IMR-90 (cell line): ENCODE data around the gene SCGB2A2. TPM values are rescaled to one million over a fixed set of nuclear protein-coding genes. Genes with fewer than 3 reads are reported as not detected.

Source experiments
- ATAC-seq: fragments of 200-7000 bp; cut with Tn5 transposase; 2 replicates; pipeline ENCODE4 v1.9.1; 2020; ENCODE audit warnings: low read depth, mild to moderate bottlenecking, moderate library complexity
- BruUV-seq: library from RNA; stranded (reverse); fragments of 400-500 nt; replicated peaks from 2 replicates; lab custom pipeline; 2021; lab: Mats Ljungman, UMichigan
- CTCF ChIA-PET: fragments of 300-600 bp; formaldehyde crosslinking; extraction: SDS; loops from one replicate; lab custom pipeline; 2021; ENCODE audit warnings: antibody characterized with exemption; lab: Yijun Ruan, JAX
- POLR2A ChIA-PET: fragments of 300-600 bp; sonication (Branson Sonifier 250); formaldehyde crosslinking; loops from one replicate; lab custom pipeline; 2022; ENCODE audit warnings: antibody characterized with exemption; ENCODE audit not compliant: unreplicated experiment; lab: Charles Lee
- DNase-seq: peaks from one replicate; pipeline ENCODE4 v3.0.0; 2013
- H2AFZ ChIP-seq: replicated peaks from 2 replicates; pipeline ENCODE3; 2013; ENCODE audit warnings: low read length, mild to moderate bottlenecking; ENCODE audit not compliant: poor library complexity
- H2AK5ac ChIP-seq: 2 replicates; pipeline ENCODE4 v1.6.1; 2013; ENCODE audit warnings: low read depth, low read length, inconsistent platforms
- H2AK9ac ChIP-seq: replicated peaks from 2 replicates; pipeline ENCODE3; 2013; ENCODE audit warnings: mild to moderate bottlenecking, low read depth, low read length, moderate library complexity; ENCODE audit not compliant: poor library complexity
- H2BK120ac ChIP-seq: 2 replicates; pipeline ENCODE4 v1.6.1; 2013; ENCODE audit warnings: low read depth, low read length, inconsistent platforms
- H2BK15ac ChIP-seq: 3 replicates; pipeline ENCODE4 v1.6.1; 2013; ENCODE audit warnings: low read depth, low read length, inconsistent platforms
- H2BK20ac ChIP-seq: 2 replicates; pipeline ENCODE4 v1.6.1; 2013; ENCODE audit warnings: low read depth, mild to moderate bottlenecking, inconsistent platforms, low read length, moderate library complexity
- H2BK5ac ChIP-seq: 2 replicates; pipeline ENCODE4 v1.6.1; 2013; ENCODE audit warnings: mild to moderate bottlenecking, low read depth, low read length, inconsistent platforms; ENCODE audit not compliant: poor library complexity, severe bottlenecking
- H3K14ac ChIP-seq: replicated peaks from 2 replicates; pipeline ENCODE4 v1.6.1; 2013; ENCODE audit warnings: low read depth, low read length, inconsistent platforms
- H3K18ac ChIP-seq: 2 replicates; pipeline ENCODE4 v1.6.1; 2013; ENCODE audit warnings: low read depth, low read length, control low read depth
- H3K23ac ChIP-seq: 2 replicates; pipeline ENCODE4 v1.6.1; 2013; ENCODE audit warnings: low read depth, low read length, inconsistent platforms
- H3K27ac ChIP-seq: 2 replicates; pipeline ENCODE4 v1.5.1; 2013; ENCODE audit warnings: mild to moderate bottlenecking, control low read depth, low read length; ENCODE audit not compliant: insufficient read depth
- H3K27me3 ChIP-seq: 2 replicates; pipeline ENCODE4 v1.6.1; 2013; ENCODE audit warnings: low read length; ENCODE audit not compliant: control insufficient read depth, insufficient read depth
- H3K36me3 ChIP-seq: 2 replicates; pipeline ENCODE4 v1.6.1; 2013; ENCODE audit warnings: low read length, mixed read lengths; ENCODE audit not compliant: control insufficient read depth, insufficient read depth
- H3K4ac ChIP-seq: 2 replicates; pipeline ENCODE4 v1.6.1; 2013; ENCODE audit warnings: low read depth, low read length, inconsistent platforms
- H3K4me1 ChIP-seq: 2 replicates; pipeline ENCODE4 v1.6.1; 2013; ENCODE audit warnings: low read length, mixed read lengths; ENCODE audit not compliant: control insufficient read depth, insufficient read depth
- H3K4me2 ChIP-seq: 2 replicates; pipeline ENCODE4 v1.6.1; 2013; ENCODE audit warnings: low read depth, mild to moderate bottlenecking, control low read depth, low read length, moderate library complexity
- H3K4me3 ChIP-seq: 2 replicates; pipeline ENCODE4 v1.5.1; 2013; ENCODE audit warnings: low read depth, mild to moderate bottlenecking, control low read depth, low read length, moderate library complexity; ENCODE audit not compliant: insufficient read depth
- H3K56ac ChIP-seq: 2 replicates; pipeline ENCODE4 v1.6.1; 2013; ENCODE audit warnings: low read length, inconsistent platforms; ENCODE audit not compliant: insufficient read depth; ENCODE audit errors: extremely low read depth
- H3K79me1 ChIP-seq, 2 experiments: 2 replicates each; pipeline ENCODE4 v1.6.1; 2013; ENCODE audit warnings: low read length in 2 of 2, inconsistent platforms in 1 of 2, low read depth in 1 of 2
- H3K9ac ChIP-seq: 2 replicates; pipeline ENCODE4 v1.6.1; 2013; ENCODE audit warnings: low read depth, low read length, control low read depth
- H3K9me1 ChIP-seq: 2 replicates; pipeline ENCODE4 v1.6.1; 2013; ENCODE audit warnings: low read length, inconsistent platforms; ENCODE audit not compliant: insufficient read depth
- H3K9me3 ChIP-seq: 2 replicates; pipeline ENCODE4 v1.6.1; 2013; ENCODE audit warnings: low read length; ENCODE audit not compliant: control insufficient read depth, insufficient read depth
- H4K20me1 ChIP-seq: 2 replicates; pipeline ENCODE4 v1.6.1; 2013; ENCODE audit warnings: low read length, inconsistent platforms; ENCODE audit not compliant: insufficient read depth
- H4K5ac ChIP-seq: 2 replicates; pipeline ENCODE4 v1.6.1; 2013; ENCODE audit warnings: mild to moderate bottlenecking, low read depth, low read length, control low read depth
- H4K8ac ChIP-seq, 2 experiments: 2 replicates each; pipeline ENCODE4 v1.6.1; 2013; ENCODE audit warnings: low read depth in 2 of 2, low read length in 2 of 2, control low read depth in 1 of 2, inconsistent platforms in 1 of 2
- H4K91ac ChIP-seq: 2 replicates; pipeline ENCODE4 v1.6.1; 2013; ENCODE audit warnings: low read depth, low read length, inconsistent platforms; ENCODE audit not compliant: insufficient read depth
- CEBPB ChIP-seq: IDR thresholded peaks from 2 replicates; pipeline ENCODE4 v1.6.1; 2012; ENCODE audit warnings: low read depth, low read length, improper control_type of control experiment
- CTCF ChIP-seq: conservative IDR thresholded peaks from 2 replicates; pipeline ENCODE4 v1.5.1; 2012; ENCODE audit warnings: mild to moderate bottlenecking, low read depth, low read length, improper control_type of control experiment
- ELK1 ChIP-seq: fragments of 150-350 bp; IDR thresholded peaks from 2 replicates; pipeline ENCODE4 v1.6.1; 2016; ENCODE audit warnings: low read depth, mild to moderate bottlenecking, low read length, moderate library complexity, borderline replicate concordance
- FOS ChIP-seq: fragments of 150-350 bp; IDR thresholded peaks from 2 replicates; pipeline ENCODE4 v1.6.1; 2016; ENCODE audit warnings: low read depth, low read length
- MAFK ChIP-seq: IDR thresholded peaks from 2 replicates; pipeline ENCODE4 v1.6.1; 2012; ENCODE audit warnings: low read depth, low read length, improper control_type of control experiment
- WGBS, 2 experiments: methylation state at CpG; one replicate each; pipeline versions ENCODE4 v1.1.5 to v1.1.7; 2013; ENCODE audit warnings: missing lambda C conversion rate in 2 of 2; ENCODE audit not compliant: insufficient read length in 1 of 2; ENCODE audit errors: extremely low coverage in 2 of 2; 5-methylcytosine and 5-hydroxymethylcytosine counted together
- dilution Hi-C: fragments of 300-500 bp; cut with HindIII; formaldehyde crosslinking; loops from one replicate; pipeline ENCODE4 v1.14.3; 2018; ENCODE audit warnings: low sequenced_read_pairs; ENCODE audit not compliant: unreplicated experiment
- in situ Hi-C: fragments of 300-500 bp; cut with MboI; formaldehyde crosslinking; loops from 3 replicates; pipeline ENCODE4 v1.14.3; 2019; ENCODE audit warnings: low sequenced_read_pairs, inconsistent platforms, mixed read lengths
- intact Hi-C: fragments of 100-400 bp; cut with micrococcal nuclease; formaldehyde crosslinking; loops from 2 replicates; pipeline ENCODE4 v1.10.0; 2022
- polyA plus RNA-seq, 3 experiments: library from polyadenylated mRNA; depleted of rRNA; stranded (reverse); fragments of >200 nt; gene quantifications; 2 replicates each; pipeline ENCODE4 v1.2.3, GENCODE V29; 2012; ENCODE audit warnings: low replicate concordance in 1 of 3
- total RNA-seq: library from RNA; depleted of rRNA; stranded (reverse); fragments of >200 nt; gene quantifications from 2 replicates; pipeline ENCODE4 v1.2.3, GENCODE V29; 2012

SCGB2A2 gene
- total and polyA plus RNA-seq, 2 of the 4 experiments (the other 2 are of a cell fraction) = not detected

- Histone ChIP-seq H3K9me1 (no peaks in the 10 kb centered on the region), H2AK5ac (no peak overlapping the region), H3K9me3 (no peaks in the 10 kb centered on the region), H3K4me2 (no peak overlapping the region), H2BK20ac (no peak overlapping the region), H3K56ac (no peak overlapping the region), H2AK9ac (no peak overlapping the region), H2AFZ (no peak overlapping the region), H3K23ac (no peak overlapping the region), H4K91ac (no peak overlapping the region), H3K4me3 (no peak overlapping the region), H3K4me1 (no peaks in the 10 kb centered on the region), H3K79me1 (no peaks in the 10 kb centered on the region), H3K9ac (no peak overlapping the region), H2BK15ac (no peak overlapping the region), H3K18ac (no peak overlapping the region), H2BK5ac (no peak overlapping the region), H3K36me3 (no peaks in the 10 kb centered on the region), H3K27me3 (no peaks in the 10 kb centered on the region; the same call in 1 of the 2 replicates), H3K4ac (no peak overlapping the region), H4K5ac (no peak overlapping the region), H2BK120ac (no peak overlapping the region), H4K20me1 (no peaks in the 10 kb centered on the region), H3K14ac (no peak overlapping the region), H3K27ac (no peak overlapping the region), H4K8ac (no peak overlapping the region)
- TF ChIP-seq FOS (no peak), CTCF (no peak), ELK1 (no peak), MAFK (no peak), CEBPB (no peak)
- in situ Hi-C loops = no loop called here
- dilution Hi-C loops = no loop called here
- no peak for DNase-seq
- no peak for ATAC-seq
- ChIA-PET CTCF (no interaction called here), POLR2A (no interaction called here)
- no TSS peak for BruUV-seq
- WGBS, 2 experiments = no CpG with 5 or more reads among the region's 7 CpGs
- intact Hi-C loops = no loop called here
Measured at GRCh38 chr11:62273789-62274275, 3.9 kb downstream of the SCGB2A2 start.
